Renal cortical epithelial cell (primary cell): ENCODE data around the gene KANK4. TPM values are rescaled to one million over a fixed set of nuclear protein-coding genes. Genes with fewer than 3 reads are reported as not detected.

Experiments used
- DNase-seq: peaks from one replicate; pipeline ENCODE4 v3.0.0-alpha.2; 2011; ENCODE audit warnings: low read depth
- total RNA-seq: library from RNA; depleted of rRNA; stranded (reverse); fragments of >200 nt; gene quantifications from 2 replicates; pipeline ENCODE4 v1.2.3, GENCODE V29; 2014

The KANK4 gene
- total RNA-seq, 1 donor from 2014 or later: not detected

DNA sequence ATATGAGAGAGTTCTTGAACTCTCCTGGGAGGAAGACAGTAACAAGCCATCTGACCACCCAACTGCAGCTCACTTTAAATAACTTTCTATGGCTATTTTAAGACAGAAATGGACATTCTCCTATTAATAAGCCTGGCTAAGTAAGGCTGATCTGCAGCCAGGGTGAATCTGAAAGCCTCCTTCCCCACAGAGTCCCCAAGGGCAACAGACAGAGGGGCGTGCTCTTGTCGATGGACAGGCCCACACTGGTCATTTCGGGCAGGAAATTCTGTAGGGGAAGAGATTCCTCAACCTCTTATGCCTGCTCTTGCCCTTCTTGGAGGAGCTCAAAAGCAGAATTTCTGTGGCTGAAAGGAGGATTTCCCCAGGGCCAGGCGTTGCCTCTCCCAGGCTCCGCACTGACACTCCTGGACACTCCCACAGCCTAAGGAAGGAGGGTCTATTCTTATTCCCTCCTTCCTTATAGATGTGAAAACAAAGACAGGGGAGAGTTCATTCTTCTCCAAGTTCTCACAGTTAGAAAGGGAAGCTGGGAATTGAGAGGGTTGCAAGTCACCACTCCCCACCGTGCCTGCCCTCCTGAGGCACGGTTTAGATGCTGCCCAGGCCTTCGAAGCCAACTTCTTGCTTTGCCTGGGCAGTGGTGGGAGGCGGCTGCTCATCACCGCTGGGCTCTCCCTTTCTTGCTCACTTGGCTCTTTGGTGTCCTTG, 17.9 kb upstream of the KANK4 start:
- no peak for DNase-seq

DNA sequence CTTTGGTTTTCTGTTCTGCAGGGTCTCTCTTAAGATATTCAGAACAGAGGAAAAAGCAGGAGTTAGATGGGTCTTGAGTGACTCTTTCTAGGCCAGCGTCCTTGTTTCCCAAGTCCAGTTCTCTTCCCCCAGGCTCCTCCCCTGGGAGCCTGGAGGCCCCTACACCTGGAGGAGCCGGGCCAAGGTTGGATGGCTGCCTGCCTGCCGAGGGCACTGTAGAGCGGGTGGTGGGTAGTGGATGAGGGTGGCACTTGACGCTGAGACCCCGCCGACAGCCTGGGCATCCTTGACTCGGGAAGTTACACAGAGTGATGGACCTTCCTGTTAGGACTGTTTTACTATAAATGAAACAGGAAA, 17.4 kb upstream of the KANK4 start:
- no peak for DNase-seq

DNA sequence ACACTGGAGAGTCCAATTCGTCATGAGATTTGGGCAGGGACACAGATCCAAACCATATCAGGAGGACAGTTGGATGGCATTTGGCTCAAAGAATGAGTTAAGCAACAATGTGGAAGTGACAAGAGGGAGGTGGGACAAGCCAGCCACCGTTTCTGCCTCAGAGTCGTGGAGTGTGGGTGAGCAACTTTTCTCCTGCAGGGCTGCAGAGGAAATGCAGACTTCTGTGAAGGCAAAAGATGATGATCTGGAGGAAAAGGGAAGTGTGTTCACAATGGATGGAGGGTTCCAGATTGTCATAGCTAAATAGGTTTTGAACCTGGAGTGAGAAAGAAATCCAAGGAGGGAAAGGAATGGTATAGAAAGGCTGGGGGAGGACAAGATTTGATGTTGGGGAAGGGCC, 16.4 kb upstream of the KANK4 start:
- DNase-seq: no peak

- no peak for DNase-seq
Observed at GRCh38 chr1:62334434-62334985, 15.3 kb upstream of the KANK4 start.

DNA sequence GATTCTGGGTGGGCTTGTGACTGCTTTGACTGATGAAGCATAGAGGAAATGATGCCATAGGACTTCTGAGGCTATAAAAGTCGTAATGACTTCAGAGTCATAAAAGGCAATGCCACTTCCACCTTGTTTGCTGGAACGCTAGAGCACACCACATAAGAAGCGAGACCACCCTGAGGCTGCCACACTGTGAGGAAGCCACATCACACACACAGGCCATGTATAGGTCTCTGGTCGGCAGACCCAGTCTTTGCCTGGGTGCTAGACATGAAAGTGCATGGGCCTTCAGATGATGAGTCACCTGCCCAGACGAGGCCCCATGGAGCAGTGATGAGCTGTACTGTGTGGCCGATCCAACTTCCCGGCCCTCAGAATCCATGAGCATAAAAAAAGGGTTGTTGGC, 14.2 kb upstream of the KANK4 start:
- no peak for DNase-seq

DNA sequence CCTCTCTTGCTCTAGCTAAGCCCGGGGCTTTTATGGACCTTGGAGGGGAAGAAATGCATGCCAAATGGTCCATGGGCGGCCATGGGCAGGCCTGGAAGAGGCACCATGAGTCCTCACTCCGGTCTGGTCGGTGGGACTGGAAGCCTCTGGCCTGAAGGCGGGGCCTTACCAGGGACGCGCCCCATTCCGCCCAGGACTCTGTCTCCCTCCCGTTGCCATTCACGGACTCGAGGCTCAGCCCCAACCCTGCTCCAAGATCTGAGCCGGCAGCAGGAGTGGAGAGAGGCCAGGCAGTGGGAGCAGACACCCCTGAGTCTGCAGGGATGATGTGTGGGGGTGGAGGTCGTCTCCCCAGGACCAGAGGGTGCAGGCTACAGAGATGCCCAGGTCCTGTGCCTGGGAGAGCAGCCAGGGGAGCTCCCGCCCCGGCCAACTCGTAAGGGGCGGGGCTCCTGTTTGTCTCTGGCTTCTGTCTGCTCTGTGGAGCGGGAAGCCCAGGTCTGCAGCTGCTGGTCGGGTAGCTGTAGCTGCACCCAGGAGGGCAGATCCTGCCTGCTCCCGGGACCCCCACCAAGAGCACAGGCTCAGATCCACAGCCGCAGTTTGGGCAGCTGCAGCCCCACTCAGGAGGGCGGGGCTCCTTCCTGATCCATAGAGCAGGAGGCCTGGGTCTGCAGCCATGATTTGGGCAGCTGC, 8.3 kb upstream of the KANK4 start:
- DNase-seq: no peak

DNA sequence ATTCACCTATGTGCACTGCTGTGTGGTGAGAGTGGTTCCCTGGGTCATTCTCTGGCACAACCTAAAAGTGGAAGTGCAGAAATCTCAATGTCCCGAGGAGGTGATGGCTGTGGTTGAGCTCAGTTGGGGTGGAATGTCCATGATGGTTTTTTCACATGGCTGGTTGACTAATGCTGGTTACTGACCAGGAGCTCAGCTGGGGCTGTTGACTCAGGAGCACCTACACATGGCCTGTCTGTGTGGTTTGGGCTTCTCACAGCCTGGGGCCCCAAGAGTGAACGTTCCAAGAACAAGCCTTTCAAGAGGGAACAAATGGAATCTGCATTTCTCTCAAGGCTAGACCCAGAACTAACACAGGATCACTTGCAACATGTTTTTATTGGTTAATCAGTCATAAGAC, 6.4 kb upstream of the KANK4 start:
- peak; percentile 88 for DNase-seq

GRCh38 chr1:62325081-62325480, 5.8 kb upstream of the KANK4 start:
- peak; percentile 62 for DNase-seq

GRCh38 chr1:62321446-62321845, 2.2 kb upstream of the KANK4 start:
- peak; percentile 89 for DNase-seq

DNA sequence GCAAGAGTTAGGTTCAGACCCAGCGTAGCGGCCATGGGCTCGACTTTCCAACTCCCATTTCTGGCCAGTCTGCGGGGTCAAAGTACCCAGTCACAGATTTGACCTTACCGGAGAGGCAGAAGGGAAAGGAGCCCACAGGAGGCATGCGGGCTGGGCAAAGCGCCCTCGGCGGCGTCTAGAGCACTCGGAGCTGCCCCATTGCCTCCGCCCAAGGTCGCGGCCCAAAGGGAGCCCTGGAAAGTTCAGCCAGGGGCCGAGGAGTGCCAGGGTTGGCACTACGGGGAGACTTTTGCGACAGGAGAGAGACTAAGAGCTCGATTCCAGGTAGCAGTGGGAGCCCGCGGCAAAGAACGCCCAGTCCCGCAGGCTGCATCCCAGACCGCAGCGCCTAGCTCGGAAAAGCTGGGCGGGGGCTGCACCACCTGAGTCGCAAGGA, 896 bp downstream of the KANK4 start:
- no peak for DNase-seq

- DNase-seq: no peak
Observed at GRCh38 chr1:62317021-62317768, 2.0 kb downstream of the KANK4 start.

- no peak for DNase-seq
Observed at GRCh38 chr1:62316135-62316534, 3.1 kb downstream of the KANK4 start.

DNA sequence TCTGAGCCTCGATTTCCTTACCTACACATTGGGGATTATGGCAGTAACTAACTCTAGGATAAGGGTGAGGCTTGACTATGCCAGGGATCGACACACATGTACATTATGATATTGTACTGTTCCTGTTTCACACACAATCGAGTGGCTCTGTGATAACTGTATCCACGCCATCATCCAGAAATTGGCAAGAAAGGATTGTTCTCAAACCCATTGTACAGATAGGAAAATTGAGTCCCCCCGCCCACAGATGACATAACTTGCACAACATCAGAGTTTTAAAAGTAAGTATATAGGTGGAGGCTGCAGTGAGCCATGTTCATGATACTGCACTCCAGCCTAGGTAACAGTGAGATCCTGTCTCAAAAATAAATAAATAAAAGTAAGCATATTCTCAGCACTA, 3.8 kb downstream of the KANK4 start:
- no peak for DNase-seq

DNA sequence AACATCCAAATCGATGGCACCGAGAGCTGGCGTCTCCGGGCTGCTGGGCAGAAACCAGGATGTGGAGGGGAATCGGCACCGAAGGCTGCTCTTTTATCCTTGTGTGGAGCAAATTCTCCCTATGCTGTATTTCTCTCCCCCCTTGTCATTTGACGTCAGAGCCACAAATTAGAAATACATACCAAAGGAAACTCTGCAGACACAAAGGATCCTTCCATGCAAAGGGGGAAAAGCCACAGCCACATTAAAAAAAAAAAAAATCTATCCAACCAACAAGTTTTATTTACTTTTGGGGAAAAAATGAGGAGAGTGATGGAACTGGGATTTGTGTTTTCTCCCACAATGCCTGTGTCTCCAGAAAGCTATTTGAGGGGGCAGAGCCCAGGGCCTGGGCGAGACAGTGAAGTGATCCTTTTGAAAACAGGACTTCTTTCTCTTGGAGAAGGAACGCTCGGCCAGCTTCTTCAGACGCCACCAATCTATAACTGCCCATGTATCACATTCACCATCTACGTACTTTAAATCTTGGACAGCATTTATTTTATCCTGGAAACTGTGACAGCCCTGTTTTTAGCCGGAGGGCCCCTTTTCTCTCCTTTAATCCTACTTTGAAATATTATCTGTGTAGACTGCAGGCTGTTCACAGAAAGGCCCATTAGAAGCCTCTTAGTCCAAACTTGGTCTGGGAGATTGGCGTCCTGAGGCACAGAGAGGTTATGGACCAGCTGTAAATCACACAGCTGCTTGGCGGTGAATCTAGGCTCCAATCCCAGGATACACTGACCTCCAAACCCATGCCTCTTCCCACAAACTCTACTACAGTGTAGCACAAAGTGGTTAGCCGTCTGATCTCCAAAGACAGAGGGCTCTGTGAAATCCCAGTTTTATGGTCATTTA, 4.5 kb downstream of the KANK4 start:
- DNase-seq: no peak

DNA sequence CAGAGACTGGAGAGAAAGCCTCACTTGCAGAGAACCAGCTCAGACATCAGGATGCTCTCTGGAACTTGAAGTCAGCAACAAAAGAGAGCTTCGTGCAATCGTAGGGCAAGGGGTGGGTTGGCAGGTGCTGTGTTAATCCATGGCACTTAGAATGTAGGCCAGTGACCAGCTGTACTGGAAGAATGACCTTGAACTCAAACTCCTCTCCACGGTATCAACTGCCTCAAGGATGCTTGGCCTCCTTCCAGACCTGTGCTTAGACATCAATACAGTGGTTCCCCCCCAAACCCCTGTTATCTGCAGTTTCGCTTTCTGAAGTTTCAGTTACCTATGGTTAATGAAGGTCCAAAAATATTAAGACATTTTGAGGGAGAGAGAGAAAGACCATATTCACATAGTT, 6.5 kb downstream of the KANK4 start:
- DNase-seq: no peak

- peak; percentile 70 for DNase-seq
Observed at GRCh38 chr1:62311473-62311943, 7.7 kb downstream of the KANK4 start.

- no peak for DNase-seq
Observed at GRCh38 chr1:62309906-62310305, 9.3 kb downstream of the KANK4 start.

- DNase-seq: no peak
Observed at GRCh38 chr1:62308606-62309005, 10.6 kb downstream of the KANK4 start.

- DNase-seq: no peak
Observed at GRCh38 chr1:62307895-62308492, 11.2 kb downstream of the KANK4 start.

DNA sequence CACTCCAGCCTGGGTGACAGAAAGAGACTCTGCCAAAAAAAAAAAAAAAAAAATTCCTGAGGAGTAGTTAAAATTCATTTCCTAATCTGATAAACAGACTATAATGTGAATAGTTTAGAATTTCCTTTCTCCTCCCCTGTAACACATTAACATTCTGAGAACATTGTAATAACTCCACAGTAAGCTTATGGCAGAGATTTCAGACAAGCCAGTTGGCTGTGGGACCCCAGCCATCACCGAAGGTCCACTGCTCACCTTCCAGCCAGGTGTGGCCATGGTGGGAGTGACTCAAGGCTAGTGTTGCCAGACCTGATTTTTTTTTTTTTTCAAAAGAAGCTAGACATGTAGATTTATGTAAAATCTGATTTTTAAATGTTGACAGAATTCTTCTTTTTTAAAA, 11.8 kb downstream of the KANK4 start:
- no peak for DNase-seq

- no peak for DNase-seq
Observed at GRCh38 chr1:62306065-62306464, 13.2 kb downstream of the KANK4 start.
